GM12878 (cell line): ENCODE measurements around the gene MYF6. TPM values are rescaled to one million over a fixed set of nuclear protein-coding genes. Genes with fewer than 3 reads are reported as not detected.

Experiments used
- ATAC-seq: fragments of 200-7000 bp; cut with Tn5 transposase; 3 replicates; pipeline ENCODE4 v1.9.1; 2020; ENCODE audit warnings: mild to moderate bottlenecking, moderate library complexity
- BruUV-seq: library from RNA; stranded (reverse); fragments of 400-500 nt; replicated peaks from 2 replicates; lab custom pipeline; 2021; lab: Mats Ljungman, UMichigan
- CTCF ChIA-PET: fragments of 300-600 bp; sonication (Branson Sonifier 250); formaldehyde crosslinking; extraction: SDS; loops from one replicate; lab custom pipeline; 2021; ENCODE audit warnings: inconsistent platforms; lab: Yijun Ruan, JAX
- POLR2A ChIA-PET: fragments of 350-600 bp; formaldehyde crosslinking; extraction: SDS; loops from one replicate; lab custom pipeline; 2021; ENCODE audit warnings: inconsistent platforms; lab: Charles Lee
- RAD21 ChIA-PET: fragments of 300-600 bp; sonication (Branson Sonifier 250); formaldehyde crosslinking; loops from one replicate; lab custom pipeline; 2023; ENCODE audit warnings: antibody characterized with exemption; ENCODE audit not compliant: unreplicated experiment; lab: Charles Lee
- SMC1A ChIA-PET: fragments of 300-600 bp; sonication (Branson Sonifier 250); formaldehyde crosslinking; loops from one replicate; lab custom pipeline; 2023; ENCODE audit not compliant: unreplicated experiment, uncharacterized antibody; lab: Charles Lee
- DNase-seq: peaks from one replicate; pipeline ENCODE4 v3.0.0-alpha.2; 2011; ENCODE audit warnings: low read depth, low spot score
- FAIRE-seq: peaks from 3 replicates; lab custom pipeline; 2011; peaks lifted over from hg19 to GRCh38; lab: Jason Lieb, UNC
- H2AFZ ChIP-seq: 2 replicates; pipeline ENCODE4 v1.6.0; 2011; ENCODE audit warnings: low read depth, low read length, control low read depth; ENCODE audit not compliant: control insufficient read depth
- H3K27ac ChIP-seq: 2 replicates; pipeline ENCODE4 v1.5.1; 2011; ENCODE audit warnings: control low read depth; ENCODE audit not compliant: control insufficient read depth, insufficient read depth
- H3K27me3 ChIP-seq, 2 experiments: replicated peaks in 1 of 2; 2 replicates each; pipeline versions ENCODE4 v1.6.0 to v1.6.1; 2011; ENCODE audit warnings: low read length in 1 of 2; ENCODE audit not compliant: control insufficient read depth in 2 of 2, insufficient read depth in 2 of 2
- H3K36me3 ChIP-seq, 2 experiments: 2 replicates each; pipeline ENCODE4 v1.5.1; 2011; ENCODE audit warnings: low read length in 1 of 2; ENCODE audit not compliant: control insufficient read depth in 2 of 2, insufficient read depth in 2 of 2
- H3K4me1 ChIP-seq: 2 replicates; pipeline ENCODE4 v1.6.1; 2011; ENCODE audit warnings: mild to moderate bottlenecking, low read length, moderate library complexity, mixed read lengths; ENCODE audit not compliant: control insufficient read depth, insufficient read depth
- H3K4me2 ChIP-seq: 2 replicates; pipeline ENCODE4 v1.6.0; 2011; ENCODE audit warnings: control low read depth; ENCODE audit not compliant: control insufficient read depth, insufficient read depth
- H3K4me3 ChIP-seq: fragments of 200-600 bp; sonication (generic); 2 replicates; pipeline ENCODE4 v1.5.1; 2016
- H3K79me2 ChIP-seq: 2 replicates; pipeline ENCODE4 v1.6.0; 2011; ENCODE audit warnings: low read length; ENCODE audit not compliant: control insufficient read depth, insufficient read depth
- H3K9ac ChIP-seq: 2 replicates; pipeline ENCODE4 v1.8.0; 2011; ENCODE audit warnings: low read length, control low read depth, mixed read lengths; ENCODE audit not compliant: control insufficient read depth, insufficient read depth
- H3K9me3 ChIP-seq: replicated peaks from 3 replicates; pipeline ENCODE4 v1.5.1; 2011; ENCODE audit warnings: mild to moderate bottlenecking, low read length; ENCODE audit not compliant: control insufficient read depth, insufficient read depth
- H4K20me1 ChIP-seq: 2 replicates; pipeline ENCODE4 v1.6.0; 2011; ENCODE audit not compliant: control insufficient read depth, insufficient read depth
- ATF2 ChIP-seq: IDR thresholded peaks from 2 replicates; pipeline ENCODE4 v1.6.1; 2012; ENCODE audit warnings: low read length, inconsistent platforms
- ATF3 ChIP-seq: IDR thresholded peaks from 2 replicates; pipeline ENCODE4 v1.6.1; 2011; ENCODE audit warnings: low read depth, mild to moderate bottlenecking, low read length, moderate library complexity, borderline replicate concordance; ENCODE audit errors: extremely low read depth
- CEBPZ ChIP-seq: fragments of 150-350 bp; IDR thresholded peaks from 2 replicates; pipeline ENCODE4 v1.6.1; 2016; ENCODE audit warnings: low read depth, low read length
- CREB1 ChIP-seq: IDR thresholded peaks from 2 replicates; pipeline ENCODE4 v1.6.1; 2012; ENCODE audit warnings: low read depth, mild to moderate bottlenecking, inconsistent platforms
- FOXK2 ChIP-seq: fragments of 450-650 bp; IDR thresholded peaks from 2 replicates; pipeline ENCODE4 v1.6.1; 2017; ENCODE audit warnings: mild to moderate bottlenecking, moderate library complexity
- HDAC6 ChIP-seq: fragments of 200-600 bp; sonication (generic); IDR thresholded peaks from one replicate; pipeline ENCODE4 v1.8.0; 2017; ENCODE audit warnings: antibody characterized with exemption; ENCODE audit not compliant: unreplicated experiment
- NFIC ChIP-seq: IDR thresholded peaks from 2 replicates; pipeline ENCODE4 v1.6.1; 2012; ENCODE audit warnings: low read depth, mild to moderate bottlenecking, inconsistent platforms, low read length, moderate library complexity
- NKRF ChIP-seq: fragments of 450-650 bp; conservative IDR thresholded peaks from 2 replicates; pipeline ENCODE4 v1.6.1; 2017; ENCODE audit warnings: mild to moderate bottlenecking, moderate library complexity
- SP1 ChIP-seq: IDR thresholded peaks from one replicate; pipeline ENCODE4 v1.6.1; 2011; ENCODE audit warnings: low read depth, low read length
- STAT1 ChIP-seq: fragments of 450-650 bp; conservative IDR thresholded peaks from 2 replicates; pipeline ENCODE4 v1.6.1; 2014; ENCODE audit warnings: antibody characterized with exemption, mild to moderate bottlenecking
- TCF3 ChIP-seq: IDR thresholded peaks from 2 replicates; pipeline ENCODE4 v1.6.1; 2012; ENCODE audit warnings: low read depth, mild to moderate bottlenecking, low read length, borderline replicate concordance; ENCODE audit not compliant: insufficient read depth
- YBX1 ChIP-seq: fragments of 450-650 bp; IDR thresholded peaks from 2 replicates; pipeline ENCODE4 v1.6.1; 2016; ENCODE audit warnings: antibody characterized with exemption
- ZNF384 ChIP-seq: IDR thresholded peaks from 2 replicates; pipeline ENCODE4 v1.6.1; 2012; ENCODE audit warnings: low read depth, mild to moderate bottlenecking, low read length, improper control_type of control experiment, borderline replicate concordance
- WGBS: methylation state at CpG from one replicate; pipeline ENCODE4 v1.1.6; 2016; ENCODE audit warnings: low lambda C conversion rate; ENCODE audit not compliant: insufficient replicate concordance, insufficient coverage; ENCODE audit errors: missing lambda C conversion rate; 5-methylcytosine and 5-hydroxymethylcytosine counted together
- in situ Hi-C: fragments of 300-500 bp; cut with MboI; formaldehyde crosslinking; loops from 9 replicates; pipeline ENCODE4 v1.14.3; 2018; ENCODE audit warnings: mixed read lengths
- intact Hi-C: fragments of 100-400 bp; cut with micrococcal nuclease; formaldehyde crosslinking; loops from one replicate; pipeline ENCODE4 v1.14.2; 2022; ENCODE audit not compliant: unreplicated experiment
- polyA plus RNA-seq, 11 experiments: library from polyadenylated mRNA; depleted of rRNA in 4 of 11; unstranded in 6 of 11; stranded (reverse) in 5 of 11; fragments of >200 nt; fragmentation: Nextera tagmentation in 4 of 11; fragmentation: Illumina TruSeq in 1 of 11; extraction: Ambion mirVana in 4 of 11; extraction: Trizol in 1 of 11; gene quantifications; 1 replicate in 1 of 11; 2 replicates in 10 of 11; pipeline versions ENCODE4 v1.2.1 to v1.2.3, GENCODE V29; 2011 to 2016; ENCODE audit warnings: inconsistent platforms in 2 of 11, missing spikeins in 2 of 11, low read depth in 1 of 11
- total RNA-seq, 4 experiments: library from RNA; depleted of rRNA in 3 of 4; stranded (reverse); fragments of >200 nt in 3 of 4; fragmentation: Illumina TruSeq in 1 of 4; extraction: Trizol in 1 of 4; gene quantifications; 2 replicates each; pipeline versions ENCODE4 v1.2.1 to v1.2.3, GENCODE V29; 2013 to 2021

The MYF6 gene
- total and polyA plus RNA-seq, 10 of the 15 experiments (the other 5 are each of a cell fraction or from before 2014, with no cell fraction given), result not detected

DNA sequence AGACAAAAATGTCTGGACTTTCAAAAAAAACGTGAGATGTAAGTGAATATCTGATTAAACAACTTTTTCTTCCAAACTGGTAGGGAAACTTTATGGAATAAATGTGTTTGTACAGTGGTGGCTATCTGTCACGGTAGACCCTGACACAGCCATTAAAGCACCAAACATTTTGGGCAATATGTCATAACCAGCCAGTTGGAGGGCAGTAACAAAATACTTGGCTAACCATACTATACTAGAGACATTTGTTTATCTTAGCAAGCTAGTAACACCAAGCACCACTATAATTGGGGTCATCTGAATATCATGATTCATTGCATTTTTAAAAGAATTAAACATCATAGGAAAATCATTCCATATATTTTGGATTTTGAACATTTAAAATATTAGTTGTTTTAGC is 6.0 kb upstream of the MYF6 start:
- BruUV-seq, result no TSS peak
- Histone ChIP-seq H2AFZ (no peak overlapping the region), H4K20me1 (no peaks in the 10 kb centered on the region), H3K27ac (no peak overlapping the region), H3K4me1 (peaks cover 9% of the 10 kb centered on the region; the same call in 1 of the 2 replicates), H3K36me3 (no peaks in the 10 kb centered on the region), H3K27me3 (no peaks in the 10 kb centered on the region), H3K4me2 (no peak overlapping the region), H3K9me3 (no peaks in the 10 kb centered on the region), H3K4me3 (no peak overlapping the region), H3K9ac (no peak overlapping the region), H3K79me2 (no peaks in the 10 kb centered on the region)
- ChIA-PET POLR2A (no interaction called here), CTCF (interaction anchor here (1.4 kb wide), 1 partner anchor 9 kb away, joined by 5 read pairs; no protein-coding TSS in a partner anchor), SMC1A (interaction anchor here (1.4 kb wide), 1 partner anchor 17 kb away, joined by 3 read pairs; no protein-coding TSS in a partner anchor), RAD21 (no interaction called here)
- in situ Hi-C loops, result no loop called here
- DNase-seq (no peak), FAIRE-seq (no peak), ATAC-seq (no peak)
- WGBS, result 97% methylated on average over 2 of the region's 2 CpGs
- intact Hi-C loops, result loop anchor here (5.0 kb wide), 1 partner anchor 289 kb away; no protein-coding TSS in a partner anchor
- TF ChIP-seq TCF3 (no peak), HDAC6 (no peak), FOXK2 (no peak), NFIC (no peak), CEBPZ (no peak), ZNF384 (no peak), ATF3 (no peak), STAT1 (no peak), CREB1 (no peak), NKRF (no peak), SP1 (no peak), YBX1 (no peak), ATF2 (no peak)
